GM12878 (cell line): ENCODE results near the gene ZSCAN26. TPM values are rescaled to one million over a fixed set of nuclear protein-coding genes. Genes with fewer than 3 reads are reported as not detected.

Experiments
- ATF3 ChIP-seq: IDR thresholded peaks from 2 replicates; pipeline ENCODE4 v1.6.1; 2011; ENCODE audit warnings: low read depth, mild to moderate bottlenecking, low read length, moderate library complexity, borderline replicate concordance; ENCODE audit errors: extremely low read depth
- BCL3 ChIP-seq: IDR thresholded peaks from 2 replicates; pipeline ENCODE4 v1.6.1; 2011; ENCODE audit warnings: borderline replicate concordance, low read depth, mild to moderate bottlenecking, moderate library complexity, low read length; ENCODE audit not compliant: insufficient read depth, poor library complexity, severe bottlenecking
- CBX3 ChIP-seq: fragments of 200-600 bp; sonication (generic); IDR thresholded peaks from 2 replicates; pipeline ENCODE4 v1.6.1; 2016; ENCODE audit warnings: low read depth, borderline replicate concordance
- CBX5 ChIP-seq: sonication (generic); IDR thresholded peaks from 2 replicates; pipeline ENCODE4 v1.6.1; 2016; ENCODE audit warnings: low read depth, moderate library complexity, mild to moderate bottlenecking, inconsistent platforms
- CHD4 ChIP-seq: fragments of 200-600 bp; sonication (generic); IDR thresholded peaks from 2 replicates; pipeline ENCODE4 v1.6.1; 2016; ENCODE audit warnings: mild to moderate bottlenecking
- DPF2 ChIP-seq: fragments of 450-650 bp; IDR thresholded peaks from 2 replicates; pipeline ENCODE4 v1.6.1; 2017; ENCODE audit warnings: mild to moderate bottlenecking
- EP300 ChIP-seq, 2 experiments: fragments of 150-350 bp in 1 of 2; IDR thresholded peaks; 2 replicates each; pipeline ENCODE4 v1.6.1; 2011 to 2012; ENCODE audit warnings: low read depth in 2 of 2, low read length in 2 of 2, borderline replicate concordance in 1 of 2, improper control_type of control experiment in 1 of 2, inconsistent platforms in 1 of 2; ENCODE audit not compliant: control insufficient read depth in 1 of 2
- HDAC2 ChIP-seq: fragments of 200-600 bp; sonication (generic); IDR thresholded peaks from 2 replicates; pipeline ENCODE4 v1.6.1; 2017
- IRF3 ChIP-seq: fragments of 450-650 bp; IDR thresholded peaks from 2 replicates; pipeline ENCODE4 v1.6.1; 2014; ENCODE audit warnings: mild to moderate bottlenecking
- MAX ChIP-seq: IDR thresholded peaks from 2 replicates; pipeline ENCODE4 v1.6.1; 2012; ENCODE audit warnings: low read depth, low read length, improper control_type of control experiment
- RAD51 ChIP-seq: fragments of 450-650 bp; IDR thresholded peaks from 2 replicates; pipeline ENCODE4 v1.6.1; 2016; ENCODE audit warnings: moderate library complexity, mild to moderate bottlenecking, inconsistent platforms
- SMC3 ChIP-seq: IDR thresholded peaks from 2 replicates; pipeline ENCODE4 v1.6.1; 2011; ENCODE audit warnings: low read length, improper control_type of control experiment, borderline replicate concordance
- SPI1 ChIP-seq: IDR thresholded peaks from 2 replicates; pipeline ENCODE4 v1.6.1; 2011; ENCODE audit warnings: low read depth, mild to moderate bottlenecking, low read length, moderate library complexity, borderline replicate concordance; ENCODE audit not compliant: insufficient read depth
- TCF12 ChIP-seq: IDR thresholded peaks from 2 replicates; pipeline ENCODE4 v1.6.1; 2011; ENCODE audit warnings: low read depth, mild to moderate bottlenecking, low read length
- TCF3 ChIP-seq: IDR thresholded peaks from 2 replicates; pipeline ENCODE4 v1.6.1; 2012; ENCODE audit warnings: low read depth, mild to moderate bottlenecking, low read length, borderline replicate concordance; ENCODE audit not compliant: insufficient read depth
- USF1 ChIP-seq: IDR thresholded peaks from 2 replicates; pipeline ENCODE4 v1.6.1; 2011; ENCODE audit warnings: borderline replicate concordance, low read depth, mild to moderate bottlenecking, moderate library complexity, mixed read lengths, low read length; ENCODE audit not compliant: insufficient read depth; ENCODE audit errors: extremely low read length
- ZNF274 ChIP-seq: IDR thresholded peaks from one replicate; pipeline ENCODE4 v1.8.0; 2011; ENCODE audit not compliant: insufficient read length, insufficient read depth
- ZNF592 ChIP-seq: fragments of 450-650 bp; IDR thresholded peaks from 2 replicates; pipeline ENCODE4 v1.6.1; 2017; ENCODE audit warnings: mild to moderate bottlenecking, moderate library complexity
- polyA plus RNA-seq, 11 experiments: library from polyadenylated mRNA; depleted of rRNA in 4 of 11; unstranded in 6 of 11; stranded (reverse) in 5 of 11; fragments of >200 nt; fragmentation: Nextera tagmentation in 4 of 11; fragmentation: Illumina TruSeq in 1 of 11; extraction: Ambion mirVana in 4 of 11; extraction: Trizol in 1 of 11; gene quantifications; 1 replicate in 1 of 11; 2 replicates in 10 of 11; pipeline versions ENCODE4 v1.2.1 to v1.2.3, GENCODE V29; 2011 to 2016; ENCODE audit warnings: inconsistent platforms in 2 of 11, missing spikeins in 2 of 11, low read depth in 1 of 11
- total RNA-seq, 4 experiments: library from RNA; depleted of rRNA in 3 of 4; stranded (reverse); fragments of >200 nt in 3 of 4; fragmentation: Illumina TruSeq in 1 of 4; extraction: Trizol in 1 of 4; gene quantifications; 2 replicates each; pipeline versions ENCODE4 v1.2.1 to v1.2.3, GENCODE V29; 2013 to 2021

The ZSCAN26 gene
- total and polyA plus RNA-seq, 10 of the 15 experiments (the other 5 are each of a cell fraction or from before 2014, with no cell fraction given) = 4.5 to 13.3 (median 6.5) TPM

GRCh38 chr6:28252009-28252975 is 14.7 kb upstream of the ZSCAN26 start, which contains the start of gene ZKSCAN4 (continued):
- TF ChIP-seq BCL3 (no peak), ZNF592 (no peak; the same call in 1 of the 2 replicates), SPI1 (peak; percentile 48; the same call in 1 of the 2 replicates), SMC3 (peak; percentile 29; the same call in 1 of the 2 replicates), RAD51 (peak; percentile 16; the same call in 1 of the 2 replicates), ATF3 (no peak), CBX5 (peak; percentile 44; the same call in 1 of the 2 replicates), TCF12 (no peak), IRF3 (no peak), TCF3 (no peak), CBX3 (no peak), MAX (no peak), EP300 (IDR thresholded peaks at IDR 0.05; ENCODE audit: borderline replicate concordance in 1 of 2, control insufficient read depth in 1 of 2, low read depth in 2 of 2, low read length in 2 of 2) (no peak), DPF2 (no peak), CHD4 (no peak), ZNF274 (no peak), USF1 (no peak), HDAC2 (no peak)
